IPS-18a (cell line): ENCODE results near the gene INHBB.
"Not testable (repeated sequence)": the region's sequence is repeated elsewhere in the genome, so short reads cannot be mapped to it uniquely, and the experiment has no call there.

Experiments used
- H3K27ac ChIP-seq: one replicate; pipeline ENCODE4 v1.5.1; 2013; ENCODE audit warnings: low read length
- H3K27me3 ChIP-seq: one replicate; pipeline ENCODE4 v1.6.1; 2013; ENCODE audit warnings: mild to moderate bottlenecking, low read length; ENCODE audit not compliant: control insufficient read depth, insufficient read depth
- H3K36me3 ChIP-seq: one replicate; pipeline ENCODE4 v1.6.1; 2013; ENCODE audit warnings: low read depth, low read length; ENCODE audit not compliant: control insufficient read depth
- H3K4me1 ChIP-seq: one replicate; pipeline ENCODE4 v1.6.1; 2013; ENCODE audit warnings: low read depth, low read length; ENCODE audit not compliant: control insufficient read depth
- H3K4me3 ChIP-seq: one replicate; pipeline ENCODE4 v1.5.1; 2013; ENCODE audit warnings: low read length
- H3K9ac ChIP-seq: one replicate; pipeline ENCODE4 v1.6.1; 2013; ENCODE audit warnings: mild to moderate bottlenecking, low read length, moderate library complexity
- H3K9me3 ChIP-seq: one replicate; pipeline ENCODE4 v1.6.1; 2013; ENCODE audit warnings: low read depth, low read length; ENCODE audit not compliant: control insufficient read depth

The INHBB gene

GRCh38 chr2:120308038-120308910 is 37.7 kb upstream of the INHBB start:
- no peak overlapping the region for H3K27ac ChIP-seq
- no peak overlapping the region for H3K9ac ChIP-seq
- peaks cover 42% of the 10 kb centered on the region for H3K27me3 ChIP-seq
- no peaks in the 10 kb centered on the region for H3K9me3 ChIP-seq
- H3K36me3 ChIP-seq = no peaks in the 10 kb centered on the region
- H3K4me1 ChIP-seq = peaks cover 3% of the 10 kb centered on the region
- H3K4me3 ChIP-seq = no peak overlapping the region

GRCh38 chr2:120310136-120310535 is 35.8 kb upstream of the INHBB start:
- H3K4me3 ChIP-seq = no peak overlapping the region
- H3K9ac ChIP-seq = no peak overlapping the region
- no peak overlapping the region for H3K27ac ChIP-seq
- H3K4me1 ChIP-seq = peaks cover 3% of the 10 kb centered on the region
- peaks cover 60% of the 10 kb centered on the region for H3K27me3 ChIP-seq
- no peaks in the 10 kb centered on the region for H3K9me3 ChIP-seq
- H3K36me3 ChIP-seq = no peaks in the 10 kb centered on the region

GRCh38 chr2:120310841-120311240 is 35.1 kb upstream of the INHBB start:
- H3K9ac ChIP-seq, H3K36me3 ChIP-seq, H3K4me3 ChIP-seq, H3K4me1 ChIP-seq, H3K9me3 ChIP-seq, H3K27ac ChIP-seq: not testable (repeated sequence)
- peaks cover 57% of the 10 kb centered on the region for H3K27me3 ChIP-seq

- Histone ChIP-seq H3K27me3 (peaks cover 57% of the 10 kb centered on the region), H3K9ac (no peak overlapping the region), H3K36me3 (no peaks in the 10 kb centered on the region), H3K4me3 (no peak overlapping the region), H3K4me1 (peaks cover 3% of the 10 kb centered on the region), H3K27ac (no peak overlapping the region), H3K9me3 (no peaks in the 10 kb centered on the region)
Observed at GRCh38 chr2:120312076-120312475, 33.9 kb upstream of the INHBB start.

GRCh38 chr2:120312860-120313694 is 32.9 kb upstream of the INHBB start:
- H3K9ac ChIP-seq = no peak overlapping the region
- no peaks in the 10 kb centered on the region for H3K9me3 ChIP-seq
- H3K36me3 ChIP-seq = no peaks in the 10 kb centered on the region
- peaks cover 57% of the 10 kb centered on the region for H3K27me3 ChIP-seq
- peaks cover 3% of the 10 kb centered on the region for H3K4me1 ChIP-seq
- H3K4me3 ChIP-seq = peak overlapping the region; percentile 46
- H3K27ac ChIP-seq = no peak overlapping the region

DNA sequence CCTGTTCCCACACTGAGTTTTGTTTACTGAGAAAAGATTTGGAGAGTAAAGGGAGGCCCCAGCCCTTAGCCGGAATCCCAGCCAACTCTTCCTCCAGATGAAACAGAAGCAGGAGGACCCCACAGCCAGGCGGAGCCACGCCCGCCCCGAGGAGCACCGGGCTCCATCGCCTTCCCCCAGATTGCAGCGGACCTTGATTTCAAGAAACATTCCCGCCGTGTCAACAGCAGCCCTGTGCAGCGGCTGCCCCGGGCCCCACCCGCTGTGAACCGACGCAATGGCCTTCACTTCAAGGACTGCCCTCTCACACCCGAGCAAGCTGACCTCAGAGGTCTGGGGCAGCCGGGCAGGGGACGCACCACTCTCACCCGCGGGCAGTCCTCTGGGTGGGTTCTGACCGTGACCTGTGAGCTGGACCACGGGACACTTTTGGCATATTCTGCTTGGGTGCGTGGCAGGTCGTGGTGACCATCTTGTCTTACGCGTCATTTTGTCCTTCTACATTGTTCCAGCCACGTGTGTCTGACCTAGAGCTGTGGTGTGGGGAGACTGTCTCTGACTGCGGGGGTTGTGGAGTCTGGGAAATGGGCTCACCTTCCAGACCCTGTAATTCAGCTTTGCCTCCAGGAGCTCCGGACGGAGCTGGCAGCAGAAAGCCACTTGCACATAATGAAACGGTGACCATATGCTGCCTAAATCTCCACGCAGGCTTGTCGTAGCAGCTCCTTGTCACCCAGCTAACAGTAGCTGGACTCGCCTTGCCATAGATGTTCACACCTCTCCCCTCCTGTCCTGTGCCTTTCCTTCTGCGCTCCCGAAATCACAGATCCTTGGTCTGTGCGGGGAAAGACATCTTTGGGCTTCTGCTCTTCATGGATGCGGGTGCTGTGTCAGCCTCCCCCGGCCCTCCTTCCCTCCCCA is 32.0 kb upstream of the INHBB start:
- Histone ChIP-seq H3K9ac (no peak overlapping the region), H3K27ac (no peak overlapping the region), H3K4me1 (peaks cover 3% of the 10 kb centered on the region), H3K9me3 (no peaks in the 10 kb centered on the region), H3K27me3 (peaks cover 54% of the 10 kb centered on the region), H3K4me3 (peak overlapping the region; percentile 46), H3K36me3 (no peaks in the 10 kb centered on the region)

GRCh38 chr2:120314690-120315366 is 31.1 kb upstream of the INHBB start:
- no peak overlapping the region for H3K4me3 ChIP-seq
- H3K9ac ChIP-seq = no peak overlapping the region
- peaks cover 3% of the 10 kb centered on the region for H3K4me1 ChIP-seq
- no peaks in the 10 kb centered on the region for H3K36me3 ChIP-seq
- peaks cover 49% of the 10 kb centered on the region for H3K27me3 ChIP-seq
- H3K27ac ChIP-seq = no peak overlapping the region
- no peaks in the 10 kb centered on the region for H3K9me3 ChIP-seq

DNA sequence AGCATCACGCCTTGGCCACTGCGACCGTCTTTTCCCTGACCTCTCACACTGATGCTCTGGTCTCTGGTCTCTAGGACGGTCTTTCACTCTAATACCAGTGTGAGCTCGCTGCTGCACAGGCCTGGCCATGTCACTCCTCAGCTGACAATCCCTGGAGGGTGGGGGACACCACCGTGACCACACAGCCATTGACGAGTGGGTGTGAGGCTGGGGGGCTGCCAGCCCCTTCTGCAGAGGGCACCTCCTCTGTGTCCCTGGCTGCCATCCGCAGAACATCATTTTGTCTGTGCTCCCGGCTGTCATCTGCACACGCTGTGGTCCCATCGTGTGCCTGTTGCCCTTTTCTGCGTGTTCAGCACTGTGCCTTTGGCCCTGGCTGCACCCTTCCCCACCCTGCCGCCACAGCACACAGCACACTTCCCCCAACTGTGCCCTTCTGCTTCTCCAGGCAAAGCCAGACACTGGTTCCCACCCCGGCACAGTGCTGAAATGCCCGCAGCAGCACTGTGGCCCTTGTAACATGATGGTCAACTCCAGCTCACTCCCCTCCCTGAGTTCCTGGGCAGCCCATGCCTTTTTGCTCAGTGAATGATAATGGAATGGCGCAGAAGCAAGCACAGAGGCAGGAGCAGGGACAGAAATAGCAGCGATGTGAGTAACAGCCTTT is 30.4 kb upstream of the INHBB start:
- H3K27ac ChIP-seq = no peak overlapping the region
- peaks cover 44% of the 10 kb centered on the region for H3K27me3 ChIP-seq
- no peak overlapping the region for H3K9ac ChIP-seq
- no peak overlapping the region for H3K4me3 ChIP-seq
- no peaks in the 10 kb centered on the region for H3K9me3 ChIP-seq
- peaks cover under 1% of the 10 kb centered on the region for H3K4me1 ChIP-seq
- no peaks in the 10 kb centered on the region for H3K36me3 ChIP-seq

DNA sequence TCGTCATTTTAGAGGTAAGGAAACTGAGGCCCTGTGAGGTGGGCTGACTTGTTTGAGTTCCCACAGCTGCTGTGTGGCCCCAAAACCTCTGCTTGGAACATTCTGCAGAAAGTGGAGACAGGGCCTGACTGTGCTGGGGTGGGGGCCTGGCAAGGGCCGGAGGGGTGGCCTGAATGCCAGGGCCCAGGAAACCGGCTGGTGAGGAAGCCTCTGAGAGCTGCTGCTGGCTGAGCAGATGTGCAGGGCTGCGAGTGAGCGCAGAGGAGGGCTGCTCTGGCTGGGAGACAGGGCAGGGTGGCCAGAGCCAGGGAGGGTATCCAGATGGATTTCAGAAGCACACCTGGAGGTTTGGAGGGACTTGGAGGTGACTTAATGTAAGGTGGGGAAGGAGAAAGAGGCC is 29.9 kb upstream of the INHBB start:
- no peaks in the 10 kb centered on the region for H3K4me1 ChIP-seq
- no peak overlapping the region for H3K9ac ChIP-seq
- no peak overlapping the region for H3K27ac ChIP-seq
- peaks cover 38% of the 10 kb centered on the region for H3K27me3 ChIP-seq
- no peak overlapping the region for H3K4me3 ChIP-seq
- H3K36me3 ChIP-seq = no peaks in the 10 kb centered on the region
- H3K9me3 ChIP-seq = no peaks in the 10 kb centered on the region

DNA sequence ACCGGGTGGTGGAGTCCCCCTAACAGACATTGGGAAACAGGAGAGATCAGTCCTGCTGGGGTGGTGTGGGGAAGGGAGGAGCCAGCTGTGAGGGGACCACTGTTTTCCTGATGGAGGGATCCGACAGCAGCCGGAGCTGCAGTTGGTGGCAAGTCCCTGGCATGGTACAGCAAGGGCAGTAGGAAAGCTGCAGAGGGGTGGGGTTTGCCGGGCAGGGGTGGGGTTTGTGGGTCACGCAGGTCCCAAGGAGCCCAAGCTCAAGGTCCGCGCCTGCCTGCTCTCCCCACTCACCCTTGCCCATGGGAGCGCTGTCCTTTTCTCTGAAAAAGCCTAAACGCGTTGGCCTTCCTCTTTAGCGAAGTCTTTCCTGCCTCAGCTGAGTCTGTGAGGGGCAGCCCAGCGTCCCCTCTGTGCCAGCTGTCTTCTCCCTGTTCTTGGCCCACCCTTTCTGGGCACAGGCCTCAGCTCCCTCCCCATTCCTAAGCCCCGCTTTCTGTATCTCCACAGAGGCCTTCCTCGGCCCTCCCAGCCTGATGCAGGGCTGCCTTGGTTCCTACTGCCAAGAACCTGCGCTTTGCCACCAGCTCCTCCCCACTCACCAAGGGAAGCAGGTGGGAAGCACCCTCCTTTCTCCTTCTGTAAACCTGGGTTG is 29.3 kb upstream of the INHBB start:
- H3K27ac ChIP-seq = no peak overlapping the region
- no peaks in the 10 kb centered on the region for H3K9me3 ChIP-seq
- no peaks in the 10 kb centered on the region for H3K4me1 ChIP-seq
- H3K9ac ChIP-seq = no peak overlapping the region
- H3K36me3 ChIP-seq = no peaks in the 10 kb centered on the region
- peaks cover 34% of the 10 kb centered on the region for H3K27me3 ChIP-seq
- no peak overlapping the region for H3K4me3 ChIP-seq
